ENCODE results near the gene DNAH17. TPM values are rescaled to one million over a fixed set of nuclear protein-coding genes. Genes with fewer than 3 reads are reported as not detected.
A peak's percentile ranks its signal among the peaks of the same experiment; 100 is the strongest.

Gene DNAH17
- total RNA-seq, 1 donor = under 0.01 TPM

DNA sequence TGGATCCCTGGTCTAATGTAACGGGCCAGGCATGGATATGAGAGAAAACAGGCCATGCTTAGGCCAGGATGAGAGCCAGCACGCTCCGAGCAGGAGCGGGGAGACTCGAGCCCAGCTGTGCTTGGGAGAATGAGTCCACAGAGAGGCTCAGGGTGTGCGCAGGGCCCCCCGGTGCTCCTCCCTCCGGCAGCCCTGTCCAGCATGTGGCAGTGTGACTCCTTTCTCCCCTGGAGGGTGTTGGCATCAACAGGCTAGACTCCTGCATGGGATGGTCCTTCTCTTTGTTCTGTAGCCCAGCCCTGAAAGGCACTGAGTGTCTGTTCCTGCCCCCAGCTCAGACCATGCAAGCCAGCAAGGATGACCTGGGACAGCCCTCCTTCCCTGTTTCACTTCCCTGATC lies 175.3 kb downstream of the DNAH17 start:
- DNase-seq (ENCODE audit: low read depth in 2 of 3, low spot score in 2 of 3) = no peak

DNA sequence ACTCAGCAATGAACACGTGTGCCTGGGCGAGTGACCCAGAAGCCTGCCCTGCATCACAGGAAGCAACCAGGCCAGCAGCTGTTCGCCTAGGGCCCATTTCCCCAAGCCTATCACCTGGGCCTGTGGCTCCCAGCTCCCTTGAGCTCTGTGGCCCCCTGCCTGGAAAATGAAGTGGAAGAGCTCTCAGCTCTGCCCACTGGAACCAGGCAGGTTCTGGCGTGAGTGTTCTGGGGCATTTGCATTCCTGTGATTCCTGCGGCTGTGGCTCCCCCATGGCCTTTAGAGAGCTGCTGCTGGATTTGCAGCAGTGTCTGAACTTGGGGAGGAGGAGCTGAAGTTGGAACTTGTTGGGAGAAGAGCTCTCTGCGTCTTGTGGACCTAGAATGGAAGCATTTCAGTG lies 175.9 kb downstream of the DNAH17 start:
- DNase-seq (ENCODE audit: low read depth in 2 of 3, low spot score in 2 of 3) = no peak

DNA sequence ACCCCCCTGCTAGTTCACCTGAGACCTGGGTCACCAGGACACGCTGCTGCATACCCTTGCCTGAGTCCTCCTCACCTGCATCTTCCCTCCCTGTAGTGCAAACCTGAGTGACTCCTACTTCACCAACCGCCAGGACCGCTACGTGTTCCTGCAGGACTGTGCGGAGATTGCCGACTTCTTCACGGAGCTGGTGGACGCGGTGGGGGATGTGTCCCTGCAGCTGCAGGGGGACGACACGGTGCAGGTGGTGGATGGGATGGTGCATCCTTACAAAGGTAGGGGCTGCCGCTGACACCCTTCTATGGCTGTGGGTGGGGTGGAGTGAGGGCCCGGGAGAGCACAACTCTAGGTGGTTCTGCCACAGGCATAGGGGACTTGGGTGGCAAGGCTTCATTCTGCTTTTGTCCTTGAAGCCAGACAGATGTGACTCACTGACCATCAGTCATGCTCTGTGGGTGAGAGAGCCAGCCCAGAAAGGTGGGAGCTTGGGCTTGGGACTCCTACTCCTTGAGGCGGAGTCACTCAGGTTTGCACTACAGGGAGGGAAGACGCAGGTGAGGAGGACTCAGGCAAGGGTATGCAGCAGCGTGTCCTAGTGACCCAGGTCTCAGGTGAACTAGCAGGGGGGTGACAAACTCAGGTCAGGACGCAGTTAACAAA lies 176.5 kb downstream of the DNAH17 start:
- no peak for DNase-seq (ENCODE audit: low read depth in 2 of 3, low spot score in 2 of 3)

DNA sequence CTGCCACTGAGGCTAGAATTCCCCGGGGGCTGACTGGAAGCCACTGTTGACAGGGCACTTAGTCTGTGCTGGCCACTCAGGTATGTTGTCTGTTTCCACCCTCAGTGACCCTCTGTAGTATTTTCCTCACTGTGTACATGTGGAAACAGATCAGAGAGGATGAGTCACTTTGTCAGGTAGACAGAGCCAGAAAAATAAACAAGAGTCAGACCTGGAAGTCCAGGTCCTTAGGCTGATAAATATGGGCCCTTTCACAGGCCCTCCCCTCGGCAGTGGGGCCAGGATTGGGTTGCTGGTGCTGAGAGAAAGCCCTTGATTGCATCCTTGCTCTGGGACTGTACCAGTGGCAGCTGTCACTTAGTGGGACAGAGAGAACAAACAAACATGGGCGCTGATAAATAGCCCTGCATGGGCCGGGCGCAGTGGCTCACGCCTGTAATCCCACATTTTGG lies 177.5 kb downstream of the DNAH17 start:
- DNase-seq (ENCODE audit: low read depth in 2 of 3, low spot score in 2 of 3) = no peak

GRCh38 chr17:78399028-78399692 lies 178.0 kb downstream of the DNAH17 start:
- DNase-seq (ENCODE audit: low read depth in 2 of 3, low spot score in 2 of 3) = no peak

GRCh38 chr17:78398390-78398789 lies 178.8 kb downstream of the DNAH17 start:
- DNase-seq (ENCODE audit: low read depth in 2 of 3, low spot score in 2 of 3) = no peak

GRCh38 chr17:78397681-78398101 lies 179.5 kb downstream of the DNAH17 start:
- no peak for DNase-seq (ENCODE audit: low read depth in 2 of 3, low spot score in 2 of 3)

GRCh38 chr17:78396441-78397337 lies 180.5 kb downstream of the DNAH17 start:
- no peak for DNase-seq (ENCODE audit: low read depth in 2 of 3, low spot score in 2 of 3)

GRCh38 chr17:78395155-78395554 lies 182.0 kb downstream of the DNAH17 start:
- DNase-seq (ENCODE audit: low read depth in 2 of 3, low spot score in 2 of 3) = no peak

- DNase-seq (ENCODE audit: low read depth in 2 of 3, low spot score in 2 of 3) = no peak
Observed at GRCh38 chr17:78394209-78394608, 183.0 kb downstream of the DNAH17 start.

GRCh38 chr17:78393575-78393974 lies 183.6 kb downstream of the DNAH17 start:
- DNase-seq (ENCODE audit: low read depth in 2 of 3, low spot score in 2 of 3) = no peak

- no peak for DNase-seq (ENCODE audit: low read depth in 2 of 3, low spot score in 2 of 3)
Observed at GRCh38 chr17:78392295-78392694, 184.9 kb downstream of the DNAH17 start.

DNA sequence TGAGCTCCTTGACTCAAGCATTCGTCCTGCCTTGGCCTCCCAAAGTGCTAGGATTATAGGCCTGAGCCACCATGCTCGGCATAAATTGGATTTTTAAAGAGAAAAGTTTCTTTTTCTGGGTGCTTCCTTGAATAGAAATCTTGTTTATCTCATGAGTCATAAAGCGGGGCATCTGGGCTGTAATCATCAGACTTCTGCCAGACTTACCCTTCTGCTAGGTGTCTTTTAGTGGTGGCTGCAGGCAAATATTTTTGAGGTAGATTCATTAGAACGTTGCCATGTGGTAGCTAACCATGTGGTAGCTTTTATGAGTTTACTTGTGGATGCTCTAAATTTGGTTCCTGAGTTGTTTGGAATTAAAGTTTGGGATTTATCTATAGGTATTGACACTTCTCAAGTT lies 185.4 kb downstream of the DNAH17 start:
- no peak for DNase-seq (ENCODE audit: low read depth in 2 of 3, low spot score in 2 of 3)

DNA sequence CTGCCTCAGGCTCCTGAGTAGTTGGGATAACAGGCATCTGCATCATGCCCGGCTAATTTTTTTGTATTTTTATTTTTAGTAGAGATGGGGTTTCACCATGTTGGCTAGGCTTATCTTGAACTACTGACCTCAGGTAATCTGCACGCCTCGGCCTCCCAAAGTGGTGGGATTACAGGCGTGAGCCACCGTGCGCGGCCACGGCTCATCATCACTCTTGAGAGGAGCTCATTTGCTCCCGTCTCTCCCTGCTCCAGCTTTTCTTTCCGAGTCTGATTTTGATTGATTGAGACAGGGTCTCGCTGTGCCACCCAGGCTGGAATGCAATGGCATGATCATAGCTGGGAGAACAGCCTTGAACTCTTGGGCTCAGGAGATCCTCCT lies 186.2 kb downstream of the DNAH17 start:
- no peak for DNase-seq (ENCODE audit: low read depth in 2 of 3, low spot score in 2 of 3)

DNA sequence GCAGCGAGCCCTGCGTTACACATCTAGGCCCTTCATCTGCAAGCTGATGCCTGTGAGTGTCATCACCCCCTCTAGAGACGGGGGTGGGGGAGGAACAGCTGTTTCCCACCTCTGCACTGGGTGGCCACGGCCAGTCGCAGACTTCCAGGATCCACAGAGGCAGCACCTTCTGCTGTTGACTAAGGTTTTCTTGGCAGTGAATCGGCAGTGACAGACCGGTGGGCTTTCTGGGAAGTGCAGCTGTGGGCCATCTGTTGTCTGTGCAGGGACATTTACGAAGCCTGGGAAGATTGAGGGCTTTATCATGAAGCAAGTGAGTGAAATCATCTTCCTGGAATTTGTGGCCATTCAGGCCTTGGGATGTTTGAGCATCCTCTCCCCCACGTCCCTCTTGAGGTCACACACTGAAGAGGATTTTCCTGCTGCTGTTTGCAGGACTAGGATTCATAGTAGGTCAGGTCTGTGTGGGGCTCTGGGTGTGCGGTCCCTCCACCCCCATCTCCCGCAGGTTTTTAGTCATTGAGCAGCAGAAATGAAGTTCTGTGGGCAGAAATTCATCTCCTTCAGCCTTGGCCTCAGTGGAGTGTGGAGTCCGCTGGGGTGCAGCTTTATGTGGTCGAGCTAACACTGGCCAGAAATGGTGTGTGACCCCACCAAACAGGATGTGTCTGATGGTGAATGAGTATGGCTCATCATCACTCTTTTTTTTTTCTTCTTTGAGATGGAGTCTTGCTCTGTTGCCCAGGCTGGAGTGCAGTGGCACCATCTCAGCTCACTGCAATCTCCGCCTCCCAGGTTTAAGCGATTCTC lies 186.8 kb downstream of the DNAH17 start:
- no peak for DNase-seq (ENCODE audit: low read depth in 2 of 3, low spot score in 2 of 3)

GRCh38 chr17:78387977-78388941 lies 188.9 kb downstream of the DNAH17 start:
- DNase-seq (ENCODE audit: low read depth in 2 of 3, low spot score in 2 of 3) = peak in 1 of 3 donors; percentile 71

- DNase-seq (ENCODE audit: low read depth in 2 of 3, low spot score in 2 of 3) = peak in 1 of 3 donors; percentile 10
Observed at GRCh38 chr17:78384479-78385175, 192.6 kb downstream of the DNAH17 start.

GRCh38 chr17:78383725-78384471 lies 193.3 kb downstream of the DNAH17 start:
- DNase-seq (ENCODE audit: low read depth in 2 of 3, low spot score in 2 of 3) = peak in 2 of 3 donors; percentile 38 to 70
